ENCODE measurements around the gene CCDC175. TPM values are rescaled to one million over a fixed set of nuclear protein-coding genes. Genes with fewer than 3 reads are reported as not detected.

The CCDC175 gene
- total RNA-seq, 6 experiments from 2014 or later = not detected

DNA sequence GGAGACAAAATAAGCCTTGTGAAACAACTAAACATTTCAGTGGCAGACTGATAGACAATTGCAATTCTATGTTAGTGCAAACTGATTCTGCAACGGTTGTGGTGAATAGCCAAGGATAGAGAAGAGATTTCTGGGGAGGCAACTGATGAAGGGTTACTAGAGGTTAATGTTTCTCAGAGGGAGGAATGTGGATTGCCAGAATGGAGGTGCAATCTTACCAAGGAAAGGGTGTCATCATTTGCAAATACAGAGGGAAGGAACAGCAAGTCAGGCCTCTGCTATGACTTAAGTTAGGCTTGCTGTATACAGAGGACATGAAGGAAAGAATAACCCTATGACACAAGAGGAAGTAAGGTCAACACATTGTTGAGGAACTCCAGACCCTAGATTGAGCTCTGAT is 35.8 kb downstream of the CCDC175 start:
- Mint-ChIP-seq H3K4me1 (ENCODE audit: low read depth) (0 out of 2 replicates have a peak, but pooled peaks cover 6% of the 10 kb centered on the region), H3K27ac (no peak overlapping the region), H3K4me3 (no peak overlapping the region), H3K9me3 (no peaks in the 10 kb centered on the region), H3K36me3 (ENCODE audit: low read depth) (no peaks in the 10 kb centered on the region), H3K27me3 (ENCODE audit: insufficient read depth) (peaks cover 7% of the 10 kb centered on the region)
- TF ChIP-seq CTCF (IDR thresholded peaks at IDR 0.05) = no peak
- DNase-seq = no peak

DNA sequence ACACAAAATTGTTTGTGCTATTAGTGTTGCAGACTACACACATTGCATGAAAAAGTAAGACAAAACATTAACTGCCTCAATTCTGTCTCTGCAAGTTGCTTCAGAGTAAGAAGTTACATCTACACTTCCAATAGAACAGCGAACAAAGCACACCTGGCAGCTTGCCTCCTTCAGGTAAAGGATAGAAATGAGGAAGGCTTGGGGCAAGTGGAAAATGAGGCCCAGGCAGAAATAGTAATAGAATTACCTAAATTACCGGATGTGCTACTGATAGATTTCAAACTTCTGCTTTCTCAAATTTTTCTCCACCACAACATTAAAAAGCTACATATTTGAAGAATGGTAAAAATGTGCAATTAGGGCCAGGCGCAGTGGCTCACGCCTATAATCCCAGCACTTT is 37.7 kb downstream of the CCDC175 start:
- DNase-seq = no peak
- H3K4me1 Mint-ChIP-seq (ENCODE audit: low read depth) = peaks cover 11% of the 10 kb centered on the region
- H3K27me3 Mint-ChIP-seq (ENCODE audit: insufficient read depth) = peaks cover 4% of the 10 kb centered on the region
- no peaks in the 10 kb centered on the region for H3K9me3 Mint-ChIP-seq
- H3K27ac Mint-ChIP-seq = no peak overlapping the region
- no peak overlapping the region for H3K4me3 Mint-ChIP-seq
- TF ChIP-seq CTCF (IDR thresholded peaks at IDR 0.05) = no peak
- no peaks in the 10 kb centered on the region for H3K36me3 Mint-ChIP-seq (ENCODE audit: low read depth)

DNA sequence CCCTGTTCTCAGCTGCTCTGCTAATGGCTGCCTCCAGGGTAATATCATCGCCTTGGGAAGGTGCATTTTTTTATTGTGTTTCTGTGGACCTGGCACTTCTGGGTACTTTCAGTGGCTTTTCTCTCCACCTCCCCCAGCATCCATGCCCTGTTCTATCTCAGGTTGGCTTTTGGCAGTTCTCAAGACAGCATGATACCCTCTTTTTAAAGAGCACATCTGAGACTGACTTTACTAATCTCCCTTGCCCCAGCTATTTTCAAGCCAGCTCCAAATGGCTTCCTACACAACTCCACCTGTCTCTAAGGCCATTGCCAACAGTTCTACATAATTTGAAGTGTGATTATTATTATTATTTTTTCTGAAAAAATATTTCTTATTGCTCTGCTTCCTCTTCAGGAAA is 39.1 kb downstream of the CCDC175 start:
- H3K27ac Mint-ChIP-seq = no peak overlapping the region
- H3K4me3 Mint-ChIP-seq = no peak overlapping the region
- peaks cover 11% of the 10 kb centered on the region for H3K4me1 Mint-ChIP-seq (ENCODE audit: low read depth)

GRCh38 chr14:59534361-59534987 is 42.1 kb downstream of the CCDC175 start:
- Mint-ChIP-seq H3K9me3 (no peaks in the 10 kb centered on the region), H3K36me3 (ENCODE audit: low read depth) (no peaks in the 10 kb centered on the region), H3K4me3 (no peak overlapping the region), H3K27ac (no peak overlapping the region), H3K27me3 (ENCODE audit: insufficient read depth) (peaks cover 4% of the 10 kb centered on the region), H3K4me1 (ENCODE audit: low read depth) (peaks cover 11% of the 10 kb centered on the region)
- no peak for DNase-seq
- no peak for TF ChIP-seq CTCF (IDR thresholded peaks at IDR 0.05)

More for the DNA sequence above, 39.1 kb downstream of the CCDC175 start:
- no peak for DNase-seq
- Mint-ChIP-seq H3K9me3 (no peaks in the 10 kb centered on the region), H3K36me3 (ENCODE audit: low read depth) (no peaks in the 10 kb centered on the region), H3K27me3 (ENCODE audit: insufficient read depth) (peaks cover 4% of the 10 kb centered on the region)
- TF ChIP-seq CTCF (IDR thresholded peaks at IDR 0.05) = no peak

- Mint-ChIP-seq H3K4me1 (ENCODE audit: low read depth) (peaks cover 11% of the 10 kb centered on the region), H3K4me3 (no peak overlapping the region), H3K27ac (no peak overlapping the region)
These were observed 44.2 kb downstream of the CCDC175 start for GRCh38 chr14:59532419-59532818.

More at GRCh38 chr14:59532419-59532818, 44.2 kb downstream of the CCDC175 start:
- H3K9me3 Mint-ChIP-seq = peaks cover 6% of the 10 kb centered on the region; the same call in 1 of the 2 replicates
- DNase-seq = no peak
- no peak for TF ChIP-seq CTCF (IDR thresholded peaks at IDR 0.05)
- H3K36me3 Mint-ChIP-seq (ENCODE audit: low read depth) = no peaks in the 10 kb centered on the region
- H3K27me3 Mint-ChIP-seq (ENCODE audit: insufficient read depth) = peaks cover 8% of the 10 kb centered on the region

Data from HFFc6 (cell line).